Hepatocyte (in vitro differentiated cells): Measurements from ENCODE around the gene RAD9A. TPM values are rescaled to one million over a fixed set of nuclear protein-coding genes. Genes with fewer than 3 reads are reported as not detected.

Experiments
- DNase-seq: peaks from one replicate; pipeline ENCODE4 v3.0.0-alpha.2; 2016; ENCODE audit warnings: low spot score
- H2AFZ ChIP-seq: fragments of 200-600 bp; sonication (generic); 2 replicates; pipeline ENCODE4 v1.6.0; 2016; ENCODE audit warnings: antibody characterized with exemption, mild to moderate bottlenecking
- H3K27ac ChIP-seq: fragments of 200-600 bp; sonication (generic); 2 replicates; pipeline ENCODE4 v1.5.1; 2016; ENCODE audit warnings: mild to moderate bottlenecking
- H3K27me3 ChIP-seq: fragments of 200-600 bp; sonication (generic); 2 replicates; pipeline ENCODE4 v1.6.1; 2016
- H3K36me3 ChIP-seq: fragments of 200-600 bp; sonication (generic); replicated peaks from 2 replicates; pipeline ENCODE4 v1.5.1; 2016; ENCODE audit warnings: low read depth; ENCODE audit not compliant: insufficient read depth
- H3K4me1 ChIP-seq: fragments of 200-600 bp; sonication (generic); 2 replicates; pipeline ENCODE4 v1.5.1; 2016; ENCODE audit warnings: mild to moderate bottlenecking, moderate library complexity; ENCODE audit not compliant: insufficient read depth
- H3K4me2 ChIP-seq: fragments of 200-600 bp; sonication (generic); 2 replicates; pipeline ENCODE4 v1.6.0; 2016
- H3K4me3 ChIP-seq: fragments of 200-600 bp; sonication (generic); 2 replicates; pipeline ENCODE4 v1.5.1; 2016; ENCODE audit warnings: mild to moderate bottlenecking
- H3K79me2 ChIP-seq: fragments of 200-600 bp; sonication (generic); 2 replicates; pipeline ENCODE4 v1.6.0; 2017; ENCODE audit warnings: mild to moderate bottlenecking
- H3K9me2 ChIP-seq: fragments of 200-600 bp; sonication (generic); replicated peaks from 2 replicates; pipeline ENCODE4 v1.6.0; 2017; ENCODE audit warnings: mild to moderate bottlenecking; ENCODE audit not compliant: insufficient read depth
- H3K9me3 ChIP-seq: fragments of 200-600 bp; sonication (generic); 2 replicates; pipeline ENCODE4 v1.5.1; 2016; ENCODE audit warnings: low read depth, mild to moderate bottlenecking
- H4K20me1 ChIP-seq: fragments of 200-600 bp; sonication (generic); 2 replicates; pipeline ENCODE4 v1.6.0; 2016; ENCODE audit warnings: mild to moderate bottlenecking; ENCODE audit not compliant: insufficient read depth, poor library complexity, severe bottlenecking
- CTCF ChIP-seq: fragments of 200-600 bp; sonication (generic); IDR thresholded peaks from 2 replicates; pipeline ENCODE4 v1.5.1; 2016; ENCODE audit warnings: antibody characterized with exemption, mild to moderate bottlenecking; ENCODE audit not compliant: poor library complexity
- EZH2 ChIP-seq: fragments of 200-600 bp; sonication (generic); IDR thresholded peaks from 2 replicates; pipeline ENCODE4 v1.6.1; 2016; ENCODE audit warnings: antibody characterized with exemption, mild to moderate bottlenecking, borderline replicate concordance
- EZH2phosphoT487 ChIP-seq: fragments of 200-600 bp; sonication (generic); IDR thresholded peaks from one replicate; pipeline ENCODE4 v1.6.1; 2018; ENCODE audit warnings: antibody characterized with exemption, mild to moderate bottlenecking, low read depth, moderate library complexity; ENCODE audit not compliant: unreplicated experiment, severe bottlenecking
- WGBS: methylation state at CpG from one replicate; pipeline ENCODE4 v1.1.6; 2016; ENCODE audit warnings: low lambda C conversion rate; ENCODE audit errors: missing lambda C conversion rate; 5-methylcytosine and 5-hydroxymethylcytosine counted together
- polyA plus RNA-seq: library from polyadenylated mRNA; unstranded; fragments of >200 nt; fragmentation: Nextera tagmentation; extraction: Ambion mirVana; gene quantifications from 2 replicates; pipeline ENCODE4 v1.2.1, GENCODE V29; 2016
- total RNA-seq: library from RNA; depleted of rRNA; stranded (reverse); fragments of >200 nt; gene quantifications from 2 replicates; pipeline ENCODE4 v1.2.3, GENCODE V29; 2014

Gene RAD9A
- total and polyA plus RNA-seq, 2 experiments from 2014 or later, result 20.2 to 24.0 TPM

- H3K79me2 ChIP-seq, result peaks cover 16% of the 10 kb centered on the region
- no peak for DNase-seq
- H3K36me3 ChIP-seq, result no peaks in the 10 kb centered on the region
- no peak overlapping the region for H2AFZ ChIP-seq
- H3K9me2 ChIP-seq, result no peaks in the 10 kb centered on the region
- peaks cover 33% of the 10 kb centered on the region for H3K4me1 ChIP-seq
- H3K9me3 ChIP-seq, result no peaks in the 10 kb centered on the region
- TF ChIP-seq EZH2, result no peak
- no peak for TF ChIP-seq CTCF
- no peaks in the 10 kb centered on the region for H4K20me1 ChIP-seq
- no peak overlapping the region for H3K27ac ChIP-seq
- no peaks in the 10 kb centered on the region for H3K27me3 ChIP-seq
- 96% methylated on average over 2 of the region's 2 CpGs for WGBS
- no peak overlapping the region for H3K4me3 ChIP-seq
- no peak overlapping the region for H3K4me2 ChIP-seq
These were observed 42.3 kb upstream of the RAD9A start for GRCh38 chr11:67349457-67349856.

GRCh38 chr11:67349928-67350465 lies 41.8 kb upstream of the RAD9A start:
- H3K4me3 ChIP-seq, result no peak overlapping the region
- H3K4me2 ChIP-seq, result no peak overlapping the region
- peaks cover 36% of the 10 kb centered on the region for H3K4me1 ChIP-seq
- DNase-seq, result no peak
- no peaks in the 10 kb centered on the region for H3K36me3 ChIP-seq
- H3K9me2 ChIP-seq, result no peaks in the 10 kb centered on the region
- H3K79me2 ChIP-seq, result peaks cover 16% of the 10 kb centered on the region
- no peaks in the 10 kb centered on the region for H4K20me1 ChIP-seq
- TF ChIP-seq CTCF (no peak), EZH2phosphoT487 (no peak), EZH2 (no peak)
- no peak overlapping the region for H3K27ac ChIP-seq
- no peaks in the 10 kb centered on the region for H3K9me3 ChIP-seq
- H2AFZ ChIP-seq, result no peak overlapping the region
- no peaks in the 10 kb centered on the region for H3K27me3 ChIP-seq
- WGBS, result 96% methylated on average over 4 of the region's 4 CpGs

GRCh38 chr11:67351275-67352005 lies 40.3 kb upstream of the RAD9A start:
- TF ChIP-seq EZH2phosphoT487, result no peak
- peak; percentile 89 for TF ChIP-seq CTCF
- Histone ChIP-seq H3K36me3 (no peaks in the 10 kb centered on the region), H3K4me1 (peaks cover 49% of the 10 kb centered on the region), H3K4me3 (no peak overlapping the region), H2AFZ (no peak overlapping the region), H3K79me2 (peaks cover 18% of the 10 kb centered on the region), H3K27ac (peak overlapping the region; percentile 99), H4K20me1 (no peaks in the 10 kb centered on the region), H3K9me3 (no peaks in the 10 kb centered on the region), H3K4me2 (peak overlapping the region; percentile 92), H3K27me3 (no peaks in the 10 kb centered on the region), H3K9me2 (no peaks in the 10 kb centered on the region)
- peak; percentile 90 for DNase-seq
- 57% methylated on average over 11 of the region's 11 CpGs for WGBS
